ENCODE data around the gene NUDT14.

- TF ChIP-seq CTCF (IDR thresholded peaks at IDR 0.05) (no peak), EZH2phosphoT487 (IDR thresholded peaks at IDR 0.05) (no peak)
Observed at GRCh38 chr14:105193916-105194782, 13.0 kb upstream of the NUDT14 start.
